ENCODE measurements around the gene FAM117A.

DNA sequence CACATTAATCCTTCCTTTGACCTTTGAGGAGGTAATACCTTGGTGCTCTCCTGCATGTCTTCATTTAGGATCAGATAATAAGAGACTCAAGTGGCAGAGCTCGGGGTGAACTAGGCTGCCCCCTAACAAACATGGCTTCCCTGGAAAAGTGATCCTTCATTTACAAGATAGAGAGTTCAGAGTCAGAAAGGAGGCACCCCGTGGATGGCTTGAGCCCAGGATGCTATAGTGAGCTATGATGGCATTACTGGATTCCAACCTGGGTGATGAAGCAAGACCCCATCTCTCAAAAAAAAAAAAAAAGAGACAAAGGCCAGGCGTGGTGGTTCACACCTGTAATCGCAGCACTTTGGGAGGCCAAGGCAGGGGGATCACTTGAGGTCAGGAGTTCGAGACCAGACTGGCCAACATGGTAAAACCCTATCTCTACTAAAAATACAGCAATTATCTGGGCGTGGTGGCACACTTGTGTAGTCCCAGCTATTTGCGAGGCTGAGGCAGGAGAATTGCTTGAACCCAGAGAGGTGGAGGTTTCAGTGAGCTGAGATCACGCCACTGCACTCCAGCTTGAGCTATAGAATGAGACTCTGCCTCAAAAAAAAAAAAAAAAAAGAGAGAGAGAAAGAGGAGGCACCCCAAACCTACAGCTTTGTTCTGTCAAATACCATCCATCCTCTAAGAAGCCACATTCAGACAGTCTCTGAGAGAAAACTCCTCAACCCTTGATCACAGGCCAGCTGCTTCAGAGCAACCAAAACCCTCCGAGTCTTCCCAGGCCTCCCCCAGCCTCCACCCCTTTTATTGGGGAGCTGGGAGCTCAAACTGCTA, 7.4 kb downstream of the FAM117A start:
- TF ChIP-seq CTCF (IDR thresholded peaks at IDR 0.05) (no peak), EZH2 (IDR thresholded peaks at IDR 0.05; ENCODE audit: borderline replicate concordance, insufficient read depth, low read depth, low read length, poor library complexity, severe bottlenecking) (no peak)

Measured in B cell (primary cell).